Skeletal muscle tissue (tissue), 4 donors: ENCODE measurements around the gene TRIP13. TPM values are rescaled to one million over a fixed set of nuclear protein-coding genes. Genes with fewer than 3 reads are reported as not detected.

Source experiments
- H3K27ac ChIP-seq: one replicate; pipeline ENCODE4 v1.7.0; 2013; ENCODE audit warnings: mild to moderate bottlenecking, low read depth, low read length, inconsistent platforms
- H3K27me3 ChIP-seq, 3 donors: one replicate each; pipeline ENCODE4 v1.7.0; 2013; ENCODE audit warnings: low read length in 3 of 3; ENCODE audit not compliant: control insufficient read depth in 3 of 3, insufficient read depth in 3 of 3
- H3K36me3 ChIP-seq, 3 donors: one replicate each; pipeline ENCODE4 v1.7.0; 2013; ENCODE audit warnings: low read length in 3 of 3; ENCODE audit not compliant: control insufficient read depth in 3 of 3, insufficient read depth in 3 of 3
- H3K4me1 ChIP-seq, 3 donors: one replicate each; pipeline ENCODE4 v1.7.0; 2013; ENCODE audit warnings: low read length in 3 of 3, mild to moderate bottlenecking in 3 of 3; ENCODE audit not compliant: control insufficient read depth in 3 of 3, insufficient read depth in 3 of 3
- H3K4me3 ChIP-seq, 3 donors: one replicate each; pipeline ENCODE4 v1.7.0; 2013; ENCODE audit warnings: low read length in 3 of 3
- H3K9ac ChIP-seq, 3 donors: one replicate each; pipeline ENCODE4 v1.7.0; 2013; ENCODE audit warnings: low read length in 3 of 3, mild to moderate bottlenecking in 3 of 3, moderate library complexity in 2 of 3, low read depth in 1 of 3
- H3K9me3 ChIP-seq, 3 donors: one replicate each; pipeline ENCODE4 v1.7.0; 2013; ENCODE audit warnings: low read length in 3 of 3; ENCODE audit not compliant: control insufficient read depth in 3 of 3
- total RNA-seq: library from RNA; depleted of rRNA; stranded (reverse); fragments of >200 nt; gene quantifications from one replicate; pipeline ENCODE4 v1.2.3, GENCODE V29; 2014
- donor health status: Osteomylitis.

Gene TRIP13
- total RNA-seq, 1 donor from 2014 or later = 5.7 TPM

DNA sequence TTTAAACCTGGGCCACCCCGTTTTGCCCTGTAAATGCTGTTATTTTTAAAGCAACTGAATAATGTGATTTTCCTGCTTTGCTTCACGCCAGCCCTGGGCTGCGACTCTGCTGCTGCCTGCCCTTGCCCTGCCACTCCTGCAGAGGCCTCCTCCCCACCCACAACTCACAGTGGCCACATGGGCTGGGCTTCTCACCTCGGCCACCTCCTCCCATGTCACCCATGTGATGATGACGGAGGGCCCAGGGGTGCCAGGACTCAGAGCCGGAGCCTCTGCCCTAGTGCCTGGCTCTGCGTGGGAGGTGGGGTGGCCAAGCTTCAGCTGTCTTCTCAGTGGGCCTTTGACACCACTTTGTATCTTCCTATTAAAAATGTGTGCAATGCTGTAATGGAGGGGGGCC lies 67.9 kb downstream of the TRIP13 start:
- H3K4me3 ChIP-seq = no peak overlapping the region
- H3K27me3 ChIP-seq = peaks cover 50 to 80% (median 55%) of the 10 kb centered on the region in 3 donors
- no peak overlapping the region for H3K27ac ChIP-seq
- H3K9ac ChIP-seq = no peak overlapping the region
- H3K4me1 ChIP-seq = peaks cover 24 to 30% (median 27%) of the 10 kb centered on the region in 3 donors
- H3K36me3 ChIP-seq = no peaks in the 10 kb centered on the region
- no peaks in the 10 kb centered on the region for H3K9me3 ChIP-seq

DNA sequence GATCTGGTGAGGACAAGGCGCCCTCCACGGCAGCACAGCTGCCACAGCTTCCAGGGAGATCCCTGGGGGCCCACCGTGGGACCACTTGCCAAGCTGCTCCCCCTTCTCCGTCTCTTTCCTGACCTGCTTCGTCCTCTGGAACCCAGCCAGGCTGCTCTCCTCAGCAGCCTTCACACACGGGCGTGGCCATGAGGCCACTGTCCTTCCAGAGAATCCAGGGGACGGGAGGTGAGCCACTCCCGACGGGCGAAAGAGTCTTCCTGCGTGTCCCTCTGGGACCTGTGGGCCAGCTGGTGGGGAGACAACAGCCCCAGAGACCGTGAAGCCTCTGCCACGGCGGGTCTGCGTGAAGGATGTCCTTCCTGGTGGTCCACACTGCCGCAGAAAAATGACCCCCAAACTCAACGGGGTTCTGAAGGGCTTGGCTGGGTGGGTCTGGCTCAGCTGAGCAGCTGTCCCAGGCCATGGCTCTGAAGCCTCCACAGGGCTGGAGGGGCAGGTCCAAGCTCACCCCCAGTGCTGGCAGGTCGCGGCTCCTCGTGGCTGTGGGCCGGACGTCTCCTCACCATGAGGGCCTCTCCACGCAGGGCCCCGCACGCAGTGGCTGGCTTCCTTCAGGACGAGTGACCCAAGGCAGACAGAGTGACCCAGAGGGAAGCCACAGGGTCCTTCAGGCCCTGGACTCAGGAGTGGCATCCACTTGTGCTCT lies 68.5 kb downstream of the TRIP13 start:
- no peaks in the 10 kb centered on the region for H3K9me3 ChIP-seq
- peaks cover 24 to 27% (median 27%) of the 10 kb centered on the region in 3 donors for H3K4me1 ChIP-seq
- H3K4me3 ChIP-seq = no peak overlapping the region
- peaks cover 51 to 82% (median 58%) of the 10 kb centered on the region in 3 donors for H3K27me3 ChIP-seq
- no peak overlapping the region for H3K9ac ChIP-seq
- no peak overlapping the region for H3K27ac ChIP-seq
- no peaks in the 10 kb centered on the region for H3K36me3 ChIP-seq

DNA sequence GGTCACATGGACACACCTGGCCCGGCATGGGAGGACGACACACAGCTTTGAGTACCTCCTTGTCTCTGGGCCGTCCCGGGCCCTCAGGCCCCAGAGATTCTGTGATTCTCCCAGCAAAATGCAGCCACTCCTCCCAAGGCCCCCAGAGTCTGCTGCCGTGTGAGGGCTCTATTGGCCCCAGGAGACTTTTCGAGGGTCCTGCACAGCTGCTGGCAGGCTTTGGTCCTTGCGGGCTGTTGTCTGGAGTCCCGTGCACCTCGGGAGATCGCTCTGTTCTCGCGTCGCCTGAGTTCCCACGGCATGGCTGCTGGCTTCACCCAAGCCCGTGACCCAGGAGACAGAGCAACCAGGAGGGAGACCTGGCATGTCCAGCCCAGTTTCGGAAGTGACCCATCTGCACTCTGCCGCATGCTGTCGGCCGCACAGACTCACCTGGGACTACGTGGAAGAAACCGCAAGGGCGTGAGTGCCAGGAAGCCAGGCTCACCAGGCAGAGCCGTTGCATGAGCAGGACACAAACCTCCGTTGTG lies 69.1 kb downstream of the TRIP13 start:
- peaks cover 18 to 23% (median 23%) of the 10 kb centered on the region in 3 donors for H3K4me1 ChIP-seq
- no peak overlapping the region for H3K27ac ChIP-seq
- peaks cover 48 to 79% (median 58%) of the 10 kb centered on the region in 3 donors for H3K27me3 ChIP-seq
- H3K9me3 ChIP-seq = no peaks in the 10 kb centered on the region
- no peak overlapping the region for H3K9ac ChIP-seq
- H3K36me3 ChIP-seq = no peaks in the 10 kb centered on the region
- H3K4me3 ChIP-seq = no peak overlapping the region

DNA sequence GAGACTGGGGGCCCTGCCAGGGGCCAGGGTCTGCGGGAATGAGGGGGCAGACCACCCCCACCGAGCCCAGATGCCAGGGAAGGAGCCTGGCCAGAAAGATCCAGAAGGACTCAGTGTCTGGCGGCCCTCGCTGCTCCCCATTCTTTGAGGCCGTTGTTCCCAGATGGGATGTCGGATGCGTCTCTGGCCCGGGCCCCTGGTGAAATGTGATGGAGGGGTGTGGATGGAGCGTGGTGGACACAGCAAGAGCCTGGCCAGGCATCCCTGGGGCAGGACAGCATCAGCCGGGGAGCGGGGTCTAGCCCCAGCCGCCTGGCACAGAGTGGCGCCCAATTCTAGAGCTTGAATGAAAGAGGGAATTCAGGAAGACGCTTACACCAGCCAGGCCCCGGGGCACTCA lies 69.7 kb downstream of the TRIP13 start:
- Histone ChIP-seq H3K9ac (no peak overlapping the region), H3K4me3 (no peak overlapping the region), H3K36me3 (no peaks in the 10 kb centered on the region), H3K4me1 (peaks cover 14 to 17% (median 17%) of the 10 kb centered on the region in 3 donors), H3K27ac (no peak overlapping the region), H3K9me3 (no peaks in the 10 kb centered on the region), H3K27me3 (peaks cover 45 to 73% (median 58%) of the 10 kb centered on the region in 3 donors)

DNA sequence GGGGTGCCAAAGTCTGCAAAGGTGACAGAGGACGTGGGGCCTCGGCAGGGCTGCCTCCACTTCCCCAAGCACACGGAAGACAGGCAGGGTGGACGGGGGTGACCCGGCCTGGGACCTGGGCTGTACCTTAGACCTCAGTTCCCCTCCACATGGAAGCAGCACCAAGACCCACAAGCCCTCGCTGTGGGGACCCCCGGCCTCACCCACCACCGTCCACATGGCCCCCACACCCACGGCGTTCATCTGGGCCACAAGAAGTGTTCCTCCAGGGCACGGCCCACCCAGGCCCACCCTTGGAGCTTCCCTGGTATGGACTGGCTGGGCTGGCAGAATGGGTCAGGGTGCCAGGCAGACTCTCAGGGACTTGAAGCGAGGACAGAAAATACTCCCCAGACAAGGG lies 70.1 kb downstream of the TRIP13 start:
- H3K9ac ChIP-seq = no peak overlapping the region
- H3K9me3 ChIP-seq = no peaks in the 10 kb centered on the region
- no peaks in the 10 kb centered on the region for H3K36me3 ChIP-seq
- H3K27ac ChIP-seq = no peak overlapping the region
- H3K4me1 ChIP-seq = peaks cover 10 to 13% (median 13%) of the 10 kb centered on the region in 3 donors
- no peak overlapping the region for H3K4me3 ChIP-seq
- peaks cover 43 to 71% (median 57%) of the 10 kb centered on the region in 3 donors for H3K27me3 ChIP-seq

DNA sequence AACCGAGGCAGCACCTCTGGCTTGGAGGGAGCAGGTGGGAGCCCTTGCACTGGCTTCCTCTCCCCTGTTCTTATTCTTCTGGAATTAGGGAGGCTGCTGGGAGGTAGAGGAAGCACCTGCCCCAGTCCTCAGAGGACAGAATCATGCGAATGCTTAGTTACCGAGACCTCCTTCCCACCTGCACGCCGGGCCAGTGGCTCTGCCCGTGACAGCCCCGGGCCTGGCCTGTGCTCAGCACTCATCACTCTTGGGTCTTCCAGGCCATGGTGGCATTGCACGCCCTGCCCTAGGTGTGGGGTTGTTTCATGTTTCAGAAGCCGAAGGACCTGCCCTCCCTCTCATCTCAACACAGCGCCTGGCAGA lies 70.6 kb downstream of the TRIP13 start:
- H3K27me3 ChIP-seq = peaks cover 40 to 67% (median 60%) of the 10 kb centered on the region in 3 donors
- no peaks in the 10 kb centered on the region for H3K9me3 ChIP-seq
- no peak overlapping the region for H3K27ac ChIP-seq
- no peaks in the 10 kb centered on the region for H3K36me3 ChIP-seq
- H3K4me1 ChIP-seq = peaks cover 7 to 8% (median 8%) of the 10 kb centered on the region in 3 donors
- no peak overlapping the region for H3K9ac ChIP-seq
- H3K4me3 ChIP-seq = no peak overlapping the region

DNA sequence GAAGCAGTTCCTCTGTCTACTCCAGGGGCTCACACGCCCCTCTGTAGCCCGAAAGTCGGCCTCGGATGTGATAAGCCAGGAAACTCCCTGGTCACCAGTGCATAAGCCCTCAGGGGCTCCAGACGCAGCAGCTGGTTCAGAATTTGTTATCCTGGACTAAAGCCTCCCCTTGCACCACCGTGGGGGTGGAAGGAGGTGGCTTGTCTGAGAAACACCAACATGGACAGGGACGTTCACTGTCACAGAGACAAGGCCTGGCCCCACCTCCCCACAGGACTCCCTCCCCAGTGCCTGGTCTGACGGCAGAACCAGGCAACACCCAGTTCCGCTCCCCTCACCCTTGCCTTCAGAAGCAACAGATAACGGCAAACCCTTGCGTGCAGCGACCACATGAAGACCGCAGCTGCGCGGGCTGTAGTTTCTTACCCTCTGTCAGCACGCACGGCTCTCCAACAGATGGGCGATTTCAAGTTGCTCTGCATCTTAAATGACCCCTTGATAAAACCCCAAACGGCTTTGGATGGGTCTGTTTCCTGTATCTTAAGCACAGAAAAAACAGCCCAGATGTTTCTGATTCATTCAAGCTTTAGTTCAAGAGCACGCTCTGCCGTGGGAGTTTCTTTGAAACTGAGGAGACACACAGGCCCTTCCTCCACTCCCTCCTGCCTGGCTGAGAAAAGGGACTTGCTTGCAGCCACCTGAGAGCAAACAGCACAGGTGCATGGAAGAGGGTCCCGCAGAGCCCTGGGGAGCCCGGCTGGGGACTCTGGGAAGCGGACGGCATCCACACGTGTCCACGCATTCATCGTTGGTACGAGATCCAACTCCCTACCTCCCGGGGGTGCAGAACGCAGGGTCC lies 71.2 kb downstream of the TRIP13 start:
- H3K27ac ChIP-seq = no peak overlapping the region
- H3K36me3 ChIP-seq = no peaks in the 10 kb centered on the region
- H3K4me3 ChIP-seq = no peak overlapping the region

DNA sequence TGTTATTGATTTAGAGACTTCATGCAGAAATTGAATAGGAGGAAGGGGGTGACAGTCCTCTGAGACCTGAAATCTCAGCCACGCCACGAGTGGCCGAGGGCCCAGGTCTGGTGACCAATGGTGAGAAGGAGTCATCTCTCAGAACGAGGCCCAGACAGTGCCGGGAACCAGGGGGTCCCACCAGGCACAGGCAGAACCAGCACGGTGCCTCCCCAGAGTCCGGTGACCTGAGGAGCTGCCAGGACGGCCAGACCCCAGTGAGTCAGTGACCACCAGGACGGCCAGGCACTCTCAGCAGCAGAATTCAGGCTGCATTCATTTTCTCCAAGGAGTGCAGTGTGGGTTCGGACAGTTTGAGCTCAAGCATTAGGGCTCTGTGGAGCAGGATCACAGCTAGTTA lies 72.1 kb downstream of the TRIP13 start:
- H3K4me3 ChIP-seq = no peak overlapping the region

More for the DNA sequence above, 71.2 kb downstream of the TRIP13 start:
- no peak overlapping the region for H3K9ac ChIP-seq
- H3K27me3 ChIP-seq = peaks cover 40 to 63% (median 62%) of the 10 kb centered on the region in 3 donors
- no peaks in the 10 kb centered on the region for H3K9me3 ChIP-seq
- H3K4me1 ChIP-seq = peaks cover 2 to 3% (median 3%) of the 10 kb centered on the region in 3 donors

DNA sequence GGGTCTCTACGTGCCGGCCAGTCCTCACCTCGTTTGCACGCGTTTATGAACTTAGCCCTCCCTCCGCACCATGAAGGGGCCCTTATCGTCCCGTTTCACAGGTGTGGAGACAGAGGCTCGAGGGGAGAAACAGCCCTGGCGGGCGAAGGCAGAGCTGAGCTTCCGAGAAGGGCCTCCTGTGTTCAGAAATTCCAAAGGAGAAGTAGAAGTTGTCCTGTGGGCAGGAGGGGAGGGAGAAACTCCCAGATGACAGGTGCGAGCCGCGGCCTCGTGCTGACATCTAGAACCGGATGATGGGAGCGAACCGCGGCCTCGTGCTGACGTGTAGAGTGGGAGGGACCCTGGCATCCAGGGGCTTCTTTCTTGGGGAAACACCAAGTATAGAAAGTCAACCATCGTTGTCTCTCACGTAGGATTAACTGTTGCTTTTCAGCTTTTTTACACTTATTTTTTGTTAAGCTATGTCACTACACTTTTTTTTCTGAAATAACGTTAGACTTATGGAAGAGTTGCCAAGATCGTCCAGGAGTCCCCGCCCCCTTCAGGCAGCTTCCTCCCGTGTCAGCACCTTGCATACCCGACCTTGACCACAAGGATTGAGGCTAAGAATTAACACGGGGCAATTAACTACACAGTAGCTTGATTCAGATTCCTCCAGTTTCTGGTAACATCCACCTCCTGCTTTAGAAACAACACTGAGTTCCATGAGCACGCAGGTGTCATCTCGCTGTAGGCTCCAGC lies 73.1 kb downstream of the TRIP13 start:
- Histone ChIP-seq H3K9ac (no peak overlapping the region), H3K4me1 (peaks cover 0 to 3% (median 3%) of the 10 kb centered on the region in 3 donors), H3K9me3 (no peaks in the 10 kb centered on the region), H3K27ac (no peak overlapping the region), H3K27me3 (peaks cover 36 to 59% (median 54%) of the 10 kb centered on the region in 3 donors), H3K4me3 (no peak overlapping the region), H3K36me3 (no peaks in the 10 kb centered on the region)

More for the DNA sequence above, 72.1 kb downstream of the TRIP13 start:
- Histone ChIP-seq H3K9ac (no peak overlapping the region), H3K36me3 (no peaks in the 10 kb centered on the region), H3K27me3 (peaks cover 43 to 63% (median 62%) of the 10 kb centered on the region in 3 donors), H3K9me3 (no peaks in the 10 kb centered on the region), H3K27ac (no peak overlapping the region), H3K4me1 (peaks cover 0 to 3% (median 3%) of the 10 kb centered on the region in 3 donors)
